ENCODE data around the gene AGBL4. TPM values are rescaled to one million over a fixed set of nuclear protein-coding genes. Genes with fewer than 3 reads are reported as not detected.

The AGBL4 gene
- polyA plus RNA-seq, 1 donor (not counting 4 experiments of a cell fraction or from before 2014, with no cell fraction given): not detected

GRCh38 chr1:49541096-49541752, 482.5 kb downstream of the AGBL4 start:
- Histone ChIP-seq H3K36me3 (ENCODE audit: control insufficient read depth in 2 of 2, extremely low read depth in 1 of 2, insufficient read depth in 2 of 2, low read length in 2 of 2) (no peaks in the 10 kb centered on the region), H3K4me2 (ENCODE audit: control insufficient read depth, extremely low read depth, insufficient read depth, low read depth, low read length) (no peak overlapping the region), H3K27ac (ENCODE audit: control insufficient read depth, insufficient read depth, low read length) (no peak overlapping the region), H2AFZ (ENCODE audit: control insufficient read depth, low read length) (no peak overlapping the region), H3K9me1 (ENCODE audit: control insufficient read depth, extremely low read depth, insufficient read depth, low read length) (no peaks in the 10 kb centered on the region), H3K79me2 (ENCODE audit: control insufficient read depth, insufficient read depth, low read length) (no peaks in the 10 kb centered on the region), H3K4me1 (ENCODE audit: control insufficient read depth, extremely low read depth, insufficient read depth, low read length) (no peaks in the 10 kb centered on the region), H3K9me3 (ENCODE audit: control insufficient read depth, low read depth, low read length) (no peaks in the 10 kb centered on the region), H3K9ac (ENCODE audit: control insufficient read depth, extremely low read depth, insufficient read depth, low read length) (no peak overlapping the region), H4K20me1 (ENCODE audit: control insufficient read depth, extremely low read depth, insufficient read depth, low read length) (no peaks in the 10 kb centered on the region), H3K27me3 (ENCODE audit: control insufficient read depth, extremely low read depth, insufficient read depth, low read length) (no peaks in the 10 kb centered on the region), H3K4me3 (ENCODE audit: control insufficient read depth in 2 of 3, extremely low read depth in 1 of 3, insufficient read depth in 2 of 3, low read depth in 1 of 3, low read length in 3 of 3) (no peak overlapping the region)
- no peak for TF ChIP-seq EZH2 (IDR thresholded peaks at IDR 0.05; ENCODE audit: low read length)
- TF ChIP-seq CTCF (optimal IDR thresholded peaks at IDR 0.05 in 1 of 3, IDR thresholded peaks at IDR 0.05 in 1 of 3, conservative IDR thresholded peaks at IDR 0.05 in 1 of 3; ENCODE audit: extremely low read depth in 1 of 3, insufficient read depth in 2 of 3, low read length in 3 of 3): no peak
- DNase-seq (ENCODE audit: low read depth, low spot score): no peak
- no peak for FAIRE-seq
- dilution Hi-C loops (cut with MboI; ENCODE audit: extremely low pct_ligation_motif_present, low sequenced_read_pairs): no loop called here

- no peak for TF ChIP-seq CTCF (optimal IDR thresholded peaks at IDR 0.05 in 1 of 3, IDR thresholded peaks at IDR 0.05 in 1 of 3, conservative IDR thresholded peaks at IDR 0.05 in 1 of 3; ENCODE audit: extremely low read depth in 1 of 3, insufficient read depth in 2 of 3, low read length in 3 of 3)
- no peak for TF ChIP-seq EZH2 (IDR thresholded peaks at IDR 0.05; ENCODE audit: low read length)
- Histone ChIP-seq H3K9me1 (ENCODE audit: control insufficient read depth, extremely low read depth, insufficient read depth, low read length) (no peaks in the 10 kb centered on the region), H3K4me2 (ENCODE audit: control insufficient read depth, extremely low read depth, insufficient read depth, low read depth, low read length) (no peak overlapping the region), H3K27me3 (ENCODE audit: control insufficient read depth, extremely low read depth, insufficient read depth, low read length) (no peaks in the 10 kb centered on the region), H3K9me3 (ENCODE audit: control insufficient read depth, low read depth, low read length) (no peaks in the 10 kb centered on the region), H3K9ac (ENCODE audit: control insufficient read depth, extremely low read depth, insufficient read depth, low read length) (no peak overlapping the region), H2AFZ (ENCODE audit: control insufficient read depth, low read length) (no peak overlapping the region), H3K36me3 (ENCODE audit: control insufficient read depth in 2 of 2, extremely low read depth in 1 of 2, insufficient read depth in 2 of 2, low read length in 2 of 2) (no peaks in the 10 kb centered on the region), H3K27ac (ENCODE audit: control insufficient read depth, insufficient read depth, low read length) (no peak overlapping the region), H3K79me2 (ENCODE audit: control insufficient read depth, insufficient read depth, low read length) (no peaks in the 10 kb centered on the region), H3K4me1 (ENCODE audit: control insufficient read depth, extremely low read depth, insufficient read depth, low read length) (no peaks in the 10 kb centered on the region), H3K4me3 (ENCODE audit: control insufficient read depth in 2 of 3, extremely low read depth in 1 of 3, insufficient read depth in 2 of 3, low read depth in 1 of 3, low read length in 3 of 3) (no peak overlapping the region), H4K20me1 (ENCODE audit: control insufficient read depth, extremely low read depth, insufficient read depth, low read length) (no peaks in the 10 kb centered on the region)
- DNase-seq (ENCODE audit: low read depth, low spot score) (no peak), FAIRE-seq (no peak)
- dilution Hi-C loops (cut with MboI; ENCODE audit: extremely low pct_ligation_motif_present, low sequenced_read_pairs): no loop called here
Measured at GRCh38 chr1:49527606-49528305, 496.0 kb downstream of the AGBL4 start.

Measured in keratinocyte (primary cell).